Measurements from ENCODE around the gene DEPDC5.

DEPDC5 gene

DNA sequence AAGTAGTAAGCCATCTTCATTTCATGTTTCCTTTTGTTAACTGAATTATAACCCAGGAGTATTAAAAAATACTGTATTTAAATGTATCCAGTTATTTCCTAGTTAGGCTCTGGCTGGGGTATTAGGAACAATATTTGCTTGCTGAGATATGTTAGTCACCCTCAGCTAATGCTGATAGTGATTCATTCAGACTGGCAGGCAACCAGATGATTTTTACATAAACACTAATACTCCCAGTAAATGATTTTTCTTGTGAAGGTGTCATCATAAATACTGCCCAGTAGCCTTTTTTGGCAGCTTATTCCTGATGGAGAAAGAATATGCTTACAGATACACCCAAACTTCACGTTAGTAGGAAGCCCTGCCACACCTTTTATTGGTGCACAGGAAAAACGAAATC lies 198.7 kb downstream of the DEPDC5 start:
- TF ChIP-seq, protein P1, sequence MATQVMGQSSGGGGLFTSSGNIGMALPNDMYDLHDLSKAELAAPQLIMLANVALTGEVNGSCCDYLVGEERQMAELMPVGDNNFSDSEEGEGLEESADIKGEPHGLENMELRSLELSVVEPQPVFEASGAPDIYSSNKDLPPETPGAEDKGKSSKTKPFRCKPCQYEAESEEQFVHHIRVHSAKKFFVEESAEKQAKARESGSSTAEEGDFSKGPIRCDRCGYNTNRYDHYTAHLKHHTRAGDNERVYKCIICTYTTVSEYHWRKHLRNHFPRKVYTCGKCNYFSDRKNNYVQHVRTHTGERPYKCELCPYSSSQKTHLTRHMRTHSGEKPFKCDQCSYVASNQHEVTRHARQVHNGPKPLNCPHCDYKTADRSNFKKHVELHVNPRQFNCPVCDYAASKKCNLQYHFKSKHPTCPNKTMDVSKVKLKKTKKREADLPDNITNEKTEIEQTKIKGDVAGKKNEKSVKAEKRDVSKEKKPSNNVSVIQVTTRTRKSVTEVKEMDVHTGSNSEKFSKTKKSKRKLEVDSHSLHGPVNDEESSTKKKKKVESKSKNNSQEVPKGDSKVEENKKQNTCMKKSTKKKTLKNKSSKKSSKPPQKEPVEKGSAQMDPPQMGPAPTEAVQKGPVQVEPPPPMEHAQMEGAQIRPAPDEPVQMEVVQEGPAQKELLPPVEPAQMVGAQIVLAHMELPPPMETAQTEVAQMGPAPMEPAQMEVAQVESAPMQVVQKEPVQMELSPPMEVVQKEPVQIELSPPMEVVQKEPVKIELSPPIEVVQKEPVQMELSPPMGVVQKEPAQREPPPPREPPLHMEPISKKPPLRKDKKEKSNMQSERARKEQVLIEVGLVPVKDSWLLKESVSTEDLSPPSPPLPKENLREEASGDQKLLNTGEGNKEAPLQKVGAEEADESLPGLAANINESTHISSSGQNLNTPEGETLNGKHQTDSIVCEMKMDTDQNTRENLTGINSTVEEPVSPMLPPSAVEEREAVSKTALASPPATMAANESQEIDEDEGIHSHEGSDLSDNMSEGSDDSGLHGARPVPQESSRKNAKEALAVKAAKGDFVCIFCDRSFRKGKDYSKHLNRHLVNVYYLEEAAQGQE (IDR thresholded peaks at IDR 0.05; ENCODE audit: insufficient replicate concordance, low read depth) = no peak
- TF ChIP-seq, protein P2, sequence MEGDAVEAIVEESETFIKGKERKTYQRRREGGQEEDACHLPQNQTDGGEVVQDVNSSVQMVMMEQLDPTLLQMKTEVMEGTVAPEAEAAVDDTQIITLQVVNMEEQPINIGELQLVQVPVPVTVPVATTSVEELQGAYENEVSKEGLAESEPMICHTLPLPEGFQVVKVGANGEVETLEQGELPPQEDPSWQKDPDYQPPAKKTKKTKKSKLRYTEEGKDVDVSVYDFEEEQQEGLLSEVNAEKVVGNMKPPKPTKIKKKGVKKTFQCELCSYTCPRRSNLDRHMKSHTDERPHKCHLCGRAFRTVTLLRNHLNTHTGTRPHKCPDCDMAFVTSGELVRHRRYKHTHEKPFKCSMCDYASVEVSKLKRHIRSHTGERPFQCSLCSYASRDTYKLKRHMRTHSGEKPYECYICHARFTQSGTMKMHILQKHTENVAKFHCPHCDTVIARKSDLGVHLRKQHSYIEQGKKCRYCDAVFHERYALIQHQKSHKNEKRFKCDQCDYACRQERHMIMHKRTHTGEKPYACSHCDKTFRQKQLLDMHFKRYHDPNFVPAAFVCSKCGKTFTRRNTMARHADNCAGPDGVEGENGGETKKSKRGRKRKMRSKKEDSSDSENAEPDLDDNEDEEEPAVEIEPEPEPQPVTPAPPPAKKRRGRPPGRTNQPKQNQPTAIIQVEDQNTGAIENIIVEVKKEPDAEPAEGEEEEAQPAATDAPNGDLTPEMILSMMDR (IDR thresholded peaks at IDR 0.05; ENCODE audit: insufficient read depth, low read length) = no peak
- TF ChIP-seq GABPA (IDR thresholded peaks at IDR 0.05; ENCODE audit: low read depth) = no peak
- Histone ChIP-seq H3K27ac (replicated peaks) (no peak overlapping the region), H3K27me3 (ENCODE audit: insufficient read depth, poor library complexity, severe bottlenecking) (no peaks in the 10 kb centered on the region), H3K4me3 (replicated peaks; ENCODE audit: insufficient read depth, low read length) (no peak overlapping the region)
- DNase-seq (ENCODE audit: low read depth in 1 of 2, low spot score in 1 of 2) = peak in 1 of 2 experiments; percentile 23

DNA sequence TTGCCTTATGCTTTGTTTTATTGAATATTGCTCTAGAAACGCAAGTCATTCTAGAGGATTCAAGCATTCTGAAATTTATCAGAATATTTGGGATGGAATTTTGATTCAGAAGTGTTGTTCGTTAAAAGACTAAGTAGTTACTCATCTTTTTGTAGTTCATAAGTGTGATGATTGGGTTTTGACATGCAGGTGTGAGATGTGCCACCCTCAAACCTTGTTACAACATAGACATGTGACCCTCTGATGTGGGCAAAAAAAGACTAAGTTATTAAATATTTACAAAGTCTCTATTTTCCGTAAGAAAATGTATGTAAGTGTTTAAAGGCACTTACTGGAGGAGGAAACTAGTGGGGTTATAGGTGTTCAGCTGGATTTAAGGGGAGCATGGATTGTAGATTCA lies 199.4 kb downstream of the DEPDC5 start:
- TF ChIP-seq POLR2AphosphoS5 (IDR thresholded peaks at IDR 0.05; ENCODE audit: low read depth) (no peak), SPI1 (IDR thresholded peaks at IDR 0.05; ENCODE audit: borderline replicate concordance, low read depth) (no peak), GABPA (IDR thresholded peaks at IDR 0.05; ENCODE audit: low read depth) (no peak)
- TF ChIP-seq, protein P1 (IDR thresholded peaks at IDR 0.05; ENCODE audit: insufficient replicate concordance, low read depth) = no peak
- TF ChIP-seq, protein P2 (IDR thresholded peaks at IDR 0.05; ENCODE audit: insufficient read depth, low read length) = no peak
- H3K27ac ChIP-seq (replicated peaks) = no peak overlapping the region
- DNase-seq (ENCODE audit: low read depth in 1 of 2, low spot score in 1 of 2) = peak in 1 of 2 experiments; percentile 27

DNA sequence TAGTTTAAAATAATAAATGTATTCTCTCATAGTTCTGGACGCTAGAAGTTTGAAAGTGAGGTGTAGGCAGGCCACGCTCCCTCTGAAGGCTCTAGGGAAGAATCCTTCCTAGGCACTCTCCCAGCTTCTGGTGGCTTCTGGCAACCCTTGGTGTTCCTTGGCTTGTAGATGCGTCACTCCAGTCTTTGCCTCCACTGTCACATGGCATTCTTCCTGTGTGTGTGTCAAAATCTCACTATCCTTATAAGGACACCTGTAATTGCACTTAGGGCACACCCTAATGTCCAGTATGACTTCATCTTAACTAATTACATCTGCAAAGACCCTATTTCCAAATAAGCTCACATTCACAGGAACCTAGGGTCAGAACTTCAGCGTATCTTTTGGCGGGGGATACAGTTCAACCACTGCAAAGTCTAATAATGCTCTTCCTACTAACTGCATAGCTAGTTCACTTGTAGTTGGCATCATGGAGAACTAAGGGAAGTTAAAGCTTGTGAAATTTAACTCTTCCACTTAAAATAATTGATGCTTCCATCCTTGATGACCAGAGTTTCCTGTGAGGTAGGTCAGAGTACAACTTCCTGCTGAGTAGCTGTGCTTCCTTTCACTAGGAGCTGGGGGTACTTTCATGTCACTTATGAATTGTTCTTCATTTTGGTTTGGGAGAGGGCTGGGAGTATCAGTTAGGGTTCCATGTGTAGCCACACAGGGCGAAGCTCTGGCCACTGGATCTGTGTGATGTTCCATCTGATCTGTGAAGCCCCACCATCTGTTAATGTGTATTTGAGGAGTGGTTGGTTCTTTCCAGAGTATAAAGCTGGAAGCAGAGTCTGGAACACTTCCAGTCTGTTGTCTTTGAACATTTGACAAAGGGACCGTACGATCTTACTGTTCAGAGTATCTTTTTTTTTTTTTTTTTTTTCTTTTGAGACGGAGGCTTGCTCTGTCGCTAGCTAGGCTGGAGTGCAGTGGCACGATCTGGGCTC lies 201.0 kb downstream of the DEPDC5 start:
- Histone ChIP-seq H3K27me3 (ENCODE audit: insufficient read depth, poor library complexity, severe bottlenecking) (no peaks in the 10 kb centered on the region), H3K4me3 (replicated peaks; ENCODE audit: insufficient read depth, low read length) (no peak overlapping the region), H3K27ac (replicated peaks) (no peak overlapping the region)
- DNase-seq (ENCODE audit: low read depth in 1 of 2, low spot score in 1 of 2) = peak in 1 of 2 experiments; percentile 20
- TF ChIP-seq GABPA (IDR thresholded peaks at IDR 0.05; ENCODE audit: low read depth) (no peak), SPI1 (IDR thresholded peaks at IDR 0.05; ENCODE audit: borderline replicate concordance, low read depth) (no peak), POLR2AphosphoS5 (IDR thresholded peaks at IDR 0.05; ENCODE audit: low read depth) (no peak)
- TF ChIP-seq, protein P1 (IDR thresholded peaks at IDR 0.05; ENCODE audit: insufficient replicate concordance, low read depth) = no peak
- TF ChIP-seq, protein P2 (IDR thresholded peaks at IDR 0.05; ENCODE audit: insufficient read depth, low read length) = no peak

More for the DNA sequence above, 199.4 kb downstream of the DEPDC5 start:
- no peaks in the 10 kb centered on the region for H3K27me3 ChIP-seq (ENCODE audit: insufficient read depth, poor library complexity, severe bottlenecking)
- no peak overlapping the region for H3K4me3 ChIP-seq (replicated peaks; ENCODE audit: insufficient read depth, low read length)
